Spleen (tissue), 3 donors: ENCODE results near the gene SLC25A11.
A peak's percentile ranks its signal among the peaks of the same experiment; 100 is the strongest.

Experiments used
- POLR2A ChIP-seq, 3 donors: fragments of 450-650 bp; IDR thresholded peaks; one replicate each; pipeline ENCODE4 v1.5.1; 2017; ENCODE audit warnings: antibody characterized with exemption in 3 of 3, mild to moderate bottlenecking in 1 of 3
- POLR2AphosphoS5 ChIP-seq, 3 donors: sonication (generic); formaldehyde crosslinking; IDR thresholded peaks; one replicate each; pipeline ENCODE4 v1.5.1; 2017; ENCODE audit warnings: antibody characterized with exemption in 3 of 3

- peak in 2 of 3 donors; percentile 46 to 62 for TF ChIP-seq POLR2AphosphoS5 (IDR thresholded peaks at IDR 0.05)
- TF ChIP-seq POLR2A (IDR thresholded peaks at IDR 0.05), result no peak
Measured at GRCh38 chr17:4973256-4974114, 33.6 kb upstream of the SLC25A11 start.
